GM19455 (cell line): ENCODE measurements around the gene RNF123.

Source experiments
- ATAC-seq: cut with Tn5 transposase; IDR thresholded peaks from one replicate; pipeline ENCODE4 v1.9.1; 2021; ENCODE audit not compliant: unreplicated experiment

RNF123 gene

GRCh38 chr3:49689046-49689907, at the start of gene RNF123, which contains the start of gene MST1:
TSS of gene RNF123 (plus strand) at chr3:49689557. CDS start at chr3:49691166, 1,609 bp downstream.
TSS of gene MST1 (minus strand) at chr3:49689474. CDS start at chr3:49688691, 783 bp downstream.
- ATAC-seq = no peak

DNA sequence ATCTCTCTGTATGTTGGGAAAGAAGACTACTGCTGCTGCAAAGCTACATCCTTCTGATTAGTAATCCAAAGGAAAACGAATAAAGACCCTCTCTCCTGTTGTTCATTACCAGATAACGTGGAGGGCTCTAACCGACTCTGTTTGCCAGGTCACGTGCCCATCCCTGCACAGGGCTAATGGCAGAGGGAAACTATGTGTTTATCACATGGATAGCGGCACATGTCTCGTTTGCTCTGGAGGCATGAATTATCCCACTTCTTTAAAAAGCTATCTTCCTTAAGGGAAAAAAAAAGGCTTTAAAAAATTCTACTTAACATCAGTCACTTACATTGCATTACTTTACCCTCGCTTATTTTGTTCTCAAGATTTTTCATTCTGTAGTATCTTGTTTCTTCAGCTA, 48.1 kb upstream of the RNF123 start:
- ATAC-seq = no peak

DNA sequence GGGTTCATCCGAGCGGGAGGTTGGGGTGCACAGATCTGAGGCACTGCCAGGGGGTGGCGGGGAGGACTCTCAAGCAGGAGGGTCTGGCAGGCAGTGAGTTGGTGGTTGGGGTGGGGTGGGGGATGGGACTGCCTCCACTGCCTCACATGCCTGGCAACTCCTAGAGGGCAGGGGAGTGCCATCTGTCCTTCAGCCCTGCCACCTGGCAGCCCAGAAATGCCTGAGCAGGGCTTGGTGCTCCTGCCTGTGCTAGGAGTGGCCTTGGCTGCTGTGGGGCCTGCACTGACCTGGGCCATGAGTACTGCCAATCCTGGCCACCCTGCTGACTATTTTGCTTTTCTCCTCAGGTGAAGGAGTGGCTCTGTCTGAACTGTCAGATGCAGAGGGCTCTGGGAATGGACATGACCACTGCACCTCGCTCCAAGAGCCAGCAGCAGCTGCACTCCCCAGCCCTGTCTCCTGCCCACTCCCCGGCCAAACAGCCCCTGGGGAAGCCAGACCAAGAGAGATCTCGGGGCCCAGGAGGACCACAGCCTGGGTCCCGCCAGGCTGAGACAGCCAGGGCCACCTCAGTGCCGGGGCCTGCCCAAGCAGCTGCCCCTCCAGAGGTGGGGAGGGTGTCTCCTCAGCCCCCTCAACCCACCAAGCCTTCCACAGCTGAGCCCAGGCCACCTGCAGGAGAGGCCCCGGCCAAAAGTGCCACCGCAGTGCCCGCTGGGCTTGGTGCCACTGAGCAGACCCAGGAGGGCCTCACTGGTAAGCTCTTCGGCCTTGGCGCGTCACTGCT, 47.2 kb upstream of the RNF123 start:
- no peak for ATAC-seq

DNA sequence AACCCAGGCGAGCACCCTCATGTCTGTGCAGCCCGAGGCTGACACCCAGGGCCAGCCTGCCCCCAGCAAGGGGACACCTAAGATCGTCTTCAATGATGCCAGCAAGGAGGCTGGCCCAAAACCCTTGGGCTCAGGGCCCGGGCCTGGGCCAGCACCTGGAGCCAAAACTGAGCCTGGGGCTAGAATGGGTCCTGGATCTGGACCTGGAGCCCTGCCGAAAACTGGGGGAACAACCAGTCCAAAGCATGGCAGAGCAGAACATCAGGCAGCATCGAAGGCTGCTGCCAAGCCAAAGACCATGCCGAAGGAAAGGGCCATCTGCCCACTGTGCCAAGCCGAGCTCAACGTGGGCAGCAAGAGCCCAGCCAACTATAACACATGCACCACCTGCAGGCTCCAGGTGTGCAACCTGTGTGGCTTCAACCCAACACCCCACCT, 46.6 kb upstream of the RNF123 start:
- no peak for ATAC-seq

DNA sequence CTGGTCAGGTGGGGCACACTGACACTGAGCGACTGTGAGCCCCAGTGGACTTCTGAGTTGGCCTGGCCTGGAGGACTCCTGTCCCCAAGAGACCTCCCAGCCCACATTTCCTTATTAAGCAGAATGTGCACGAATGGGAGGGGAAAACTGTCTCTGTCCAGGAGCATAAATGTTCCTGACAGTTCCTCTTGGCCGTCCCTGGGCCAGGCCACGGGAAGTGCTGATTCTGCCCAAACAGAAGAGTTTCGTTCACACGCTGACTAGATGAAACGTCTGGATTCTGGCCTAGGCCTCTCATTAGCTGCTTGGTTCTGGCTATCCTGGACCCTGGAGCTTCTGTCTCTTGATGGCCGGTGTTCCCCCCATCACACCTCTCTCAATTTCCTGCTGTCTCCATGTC, 44.7 kb upstream of the RNF123 start:
- no peak for ATAC-seq

GRCh38 chr3:49646236-49646635, 43.1 kb upstream of the RNF123 start:
- no peak for ATAC-seq

GRCh38 chr3:49647741-49648140, 41.6 kb upstream of the RNF123 start:
- no peak for ATAC-seq

GRCh38 chr3:49648354-49649019, 40.9 kb upstream of the RNF123 start:
- no peak for ATAC-seq

DNA sequence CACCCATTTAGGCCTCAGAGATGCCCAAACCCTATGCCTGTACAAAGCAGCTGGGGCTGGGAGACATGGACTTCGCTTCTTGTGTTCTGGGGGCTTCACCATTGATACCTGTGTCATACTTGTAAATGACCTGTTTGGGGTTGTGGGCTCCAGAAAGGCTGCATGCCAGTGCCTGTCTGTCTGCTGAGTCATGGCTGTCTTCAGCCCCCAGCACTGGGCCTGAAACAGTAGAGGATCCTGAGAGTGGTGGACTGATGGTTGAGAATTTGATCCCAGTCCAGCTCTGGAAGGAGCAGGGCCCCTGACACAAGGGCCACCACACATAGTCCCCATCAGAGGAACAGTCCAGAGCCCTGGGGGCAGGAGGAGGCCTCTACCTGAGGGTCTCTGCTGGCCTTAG, 39.8 kb upstream of the RNF123 start:
- no peak for ATAC-seq

DNA sequence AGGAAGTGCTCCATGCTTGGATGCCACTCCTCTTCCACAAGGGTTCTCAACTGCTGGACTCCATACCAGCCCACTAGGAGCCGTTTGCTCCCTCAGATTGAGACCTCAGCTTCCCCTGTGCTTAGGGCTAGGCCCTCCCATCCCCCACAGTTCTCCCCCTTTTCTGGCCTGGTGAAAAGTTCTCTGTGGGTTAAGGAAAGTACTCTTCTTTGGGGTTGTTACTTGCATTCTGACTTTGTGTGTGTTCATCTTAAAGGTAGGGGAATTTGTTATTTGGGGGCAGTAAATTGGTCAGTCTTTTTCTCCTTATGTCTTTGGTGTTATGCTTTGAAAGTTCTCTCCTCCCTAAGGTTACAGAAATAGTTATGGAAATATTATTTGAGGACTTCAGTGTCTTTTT, 39.2 kb upstream of the RNF123 start:
- ATAC-seq = no peak

- ATAC-seq = no peak
Measured at GRCh38 chr3:49650637-49651036, 38.7 kb upstream of the RNF123 start.

GRCh38 chr3:49652218-49652902, 37.0 kb upstream of the RNF123 start:
- ATAC-seq = no peak

- no peak for ATAC-seq
Measured at GRCh38 chr3:49652903-49653415, 36.4 kb upstream of the RNF123 start.

DNA sequence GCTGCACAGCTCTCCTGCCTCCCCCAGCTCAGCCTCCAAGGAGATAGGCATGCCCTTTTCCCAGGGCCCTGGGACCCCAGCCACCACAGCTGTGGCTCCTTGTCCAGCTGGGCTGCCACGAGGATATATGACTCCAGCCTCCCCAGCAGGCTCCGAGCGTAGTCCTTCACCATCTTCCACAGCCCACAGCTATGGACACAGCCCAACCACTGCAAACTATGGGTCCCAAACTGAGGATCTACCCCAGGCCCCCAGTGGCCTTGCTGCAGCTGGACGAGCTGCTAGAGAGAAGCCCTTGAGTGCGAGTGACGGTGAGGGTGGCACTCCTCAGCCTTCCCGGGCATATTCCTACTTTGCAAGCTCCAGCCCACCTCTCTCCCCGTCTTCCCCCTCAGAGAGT, 35.7 kb upstream of the RNF123 start:
- no peak for ATAC-seq

GRCh38 chr3:49654176-49654825, 35.1 kb upstream of the RNF123 start:
- ATAC-seq = no peak

- ATAC-seq = no peak
Measured at GRCh38 chr3:49654955-49655556, 34.3 kb upstream of the RNF123 start.

GRCh38 chr3:49655731-49656285, 33.5 kb upstream of the RNF123 start:
- no peak for ATAC-seq

GRCh38 chr3:49656541-49657112, 32.7 kb upstream of the RNF123 start:
- no peak for ATAC-seq
